SK-N-MC (cell line): Measurements from ENCODE around the gene NES.

Experiments
- DNase-seq: peaks from one replicate; pipeline ENCODE4 v3.0.0-alpha.2; 2011; ENCODE audit warnings: low read depth, low spot score
- H3K27ac ChIP-seq: fragments of 200-600 bp; sonication (generic); 2 replicates; pipeline ENCODE4 v1.5.1; 2016; ENCODE audit warnings: mixed run types
- H3K36me3 ChIP-seq: fragments of 200-600 bp; sonication (generic); 2 replicates; pipeline ENCODE4 v1.6.1; 2017; ENCODE audit warnings: antibody characterized with exemption, low read length, mixed read lengths; ENCODE audit not compliant: insufficient read depth
- H3K4me3 ChIP-seq: fragments of 200-600 bp; sonication (generic); 2 replicates; pipeline ENCODE4 v1.5.1; 2016
- H3K9ac ChIP-seq: fragments of 200-600 bp; sonication (generic); 2 replicates; pipeline ENCODE4 v1.8.0; 2017; ENCODE audit warnings: mixed run types, mixed read lengths; ENCODE audit not compliant: insufficient read length
- H3K9me3 ChIP-seq: fragments of 200-600 bp; sonication (generic); 2 replicates; pipeline ENCODE4 v1.6.1; 2017; ENCODE audit warnings: low read depth, mild to moderate bottlenecking, antibody characterized with exemption, low read length, moderate library complexity, mixed read lengths
- EZH2 ChIP-seq: fragments of 200-600 bp; sonication (generic); IDR thresholded peaks from one replicate; pipeline ENCODE4 v1.6.1; 2017; ENCODE audit warnings: antibody characterized with exemption
- FOXP2 ChIP-seq: optimal IDR thresholded peaks from 2 replicates; pipeline ENCODE3; 2011; ENCODE audit warnings: mild to moderate bottlenecking, moderate library complexity; ENCODE audit not compliant: insufficient read depth; ENCODE audit errors: extremely low read length, control extremely low read depth
- POLR2AphosphoS5 ChIP-seq: IDR thresholded peaks from 2 replicates; pipeline ENCODE4 v1.6.1; 2012; ENCODE audit warnings: mild to moderate bottlenecking, low read depth, low read length, borderline replicate concordance

The NES gene

GRCh38 chr1:156711011-156711817 is 34.0 kb upstream of the NES start:
- DNase-seq: no peak
- no peak overlapping the region for H3K9ac ChIP-seq
- no peak for TF ChIP-seq EZH2
- TF ChIP-seq POLR2AphosphoS5: no peak
- no peak for TF ChIP-seq FOXP2

GRCh38 chr1:156709757-156710489 is 32.7 kb upstream of the NES start:
- H3K4me3 ChIP-seq: no peak overlapping the region
- no peak for DNase-seq
- H3K9me3 ChIP-seq: no peaks in the 10 kb centered on the region
- no peak overlapping the region for H3K9ac ChIP-seq
- TF ChIP-seq FOXP2: no peak
- no peak for TF ChIP-seq POLR2AphosphoS5
- TF ChIP-seq EZH2: no peak
- H3K36me3 ChIP-seq: no peaks in the 10 kb centered on the region
- no peak overlapping the region for H3K27ac ChIP-seq

More at GRCh38 chr1:156711011-156711817, 34.0 kb upstream of the NES start:
- no peaks in the 10 kb centered on the region for H3K36me3 ChIP-seq
- no peaks in the 10 kb centered on the region for H3K9me3 ChIP-seq
- no peak overlapping the region for H3K27ac ChIP-seq
- H3K4me3 ChIP-seq: no peak overlapping the region

GRCh38 chr1:156709031-156709430 is 31.8 kb upstream of the NES start:
- no peaks in the 10 kb centered on the region for H3K9me3 ChIP-seq
- no peaks in the 10 kb centered on the region for H3K36me3 ChIP-seq
- H3K4me3 ChIP-seq: no peak overlapping the region
- 0 out of 2 replicates have a peak overlapping the region, but pooled peaks have one; percentile 13 for H3K27ac ChIP-seq
- H3K9ac ChIP-seq: no peak overlapping the region
- no peak for DNase-seq
- TF ChIP-seq FOXP2 (no peak), EZH2 (no peak), POLR2AphosphoS5 (no peak)

- Histone ChIP-seq H3K4me3 (no peak overlapping the region), H3K27ac (no peak overlapping the region), H3K9me3 (no peaks in the 10 kb centered on the region), H3K36me3 (no peaks in the 10 kb centered on the region), H3K9ac (no peak overlapping the region)
- TF ChIP-seq FOXP2 (no peak), POLR2AphosphoS5 (no peak), EZH2 (no peak)
- DNase-seq: no peak
Observed at GRCh38 chr1:156708218-156708661, 31.0 kb upstream of the NES start.

GRCh38 chr1:156707417-156708217 is 30.4 kb upstream of the NES start:
- Histone ChIP-seq H3K27ac (no peak overlapping the region), H3K9ac (no peak overlapping the region), H3K36me3 (no peaks in the 10 kb centered on the region), H3K9me3 (no peaks in the 10 kb centered on the region), H3K4me3 (no peak overlapping the region)
- TF ChIP-seq POLR2AphosphoS5 (no peak), EZH2 (no peak), FOXP2 (no peak)
- no peak for DNase-seq

- H3K4me3 ChIP-seq: no peak overlapping the region
- no peaks in the 10 kb centered on the region for H3K36me3 ChIP-seq
- no peaks in the 10 kb centered on the region for H3K9me3 ChIP-seq
- DNase-seq: no peak
- no peak overlapping the region for H3K9ac ChIP-seq
- TF ChIP-seq FOXP2 (no peak), POLR2AphosphoS5 (no peak), EZH2 (no peak)
- no peak overlapping the region for H3K27ac ChIP-seq
Observed at GRCh38 chr1:156706657-156707416, 29.6 kb upstream of the NES start.

GRCh38 chr1:156705918-156706656 is 28.9 kb upstream of the NES start:
- no peak for DNase-seq
- Histone ChIP-seq H3K27ac (no peak overlapping the region), H3K4me3 (peak overlapping the region; percentile 71), H3K9ac (no peak overlapping the region), H3K36me3 (no peaks in the 10 kb centered on the region), H3K9me3 (no peaks in the 10 kb centered on the region)
- TF ChIP-seq FOXP2 (no peak), POLR2AphosphoS5 (no peak), EZH2 (no peak)
